Measurements from ENCODE around the gene KLRF2. TPM values are rescaled to one million over a fixed set of nuclear protein-coding genes. Genes with fewer than 3 reads are reported as not detected.
A peak's percentile ranks its signal among the peaks of the same experiment; 100 is the strongest.

KLRF2 gene
- total RNA-seq, 1 donor from 2014 or later: not detected

DNA sequence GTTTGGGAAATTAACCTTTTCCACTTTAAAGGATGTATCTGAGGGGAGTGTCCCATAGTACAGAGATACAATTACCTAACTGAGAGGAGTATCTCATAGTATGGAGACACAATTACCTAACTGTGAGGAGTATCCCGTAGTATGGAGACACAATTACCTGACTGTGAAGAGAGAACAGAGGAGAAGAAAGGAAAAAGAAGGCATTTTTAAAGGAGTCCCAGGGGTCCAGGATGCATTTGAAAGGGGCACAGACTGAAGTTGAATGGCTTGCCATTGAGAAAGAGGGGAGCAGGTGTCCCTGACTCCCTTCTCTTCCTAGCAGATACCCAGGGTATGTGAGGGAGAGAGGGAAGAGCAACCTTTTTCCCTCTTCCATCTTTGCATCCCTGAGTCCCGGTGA lies 17.9 kb downstream of the KLRF2 start:
- Mint-ChIP-seq H3K27ac (no peak overlapping the region), H3K9me3 (peaks cover 29% of the 10 kb centered on the region), H3K36me3 (ENCODE audit: low read depth) (peaks cover 6% of the 10 kb centered on the region), H3K4me3 (ENCODE audit: low read depth) (no peak overlapping the region), H3K27me3 (ENCODE audit: low read depth) (peaks cover 14% of the 10 kb centered on the region), H3K4me1 (ENCODE audit: low read depth) (no peaks in the 10 kb centered on the region)
- no peak for DNase-seq (ENCODE audit: low spot score)
- intact Hi-C loops (cut with micrococcal nuclease): no loop called here

- H3K9me3 Mint-ChIP-seq: peaks cover 41% of the 10 kb centered on the region
- H3K36me3 Mint-ChIP-seq (ENCODE audit: low read depth): peaks cover 6% of the 10 kb centered on the region
- H3K27me3 Mint-ChIP-seq (ENCODE audit: low read depth): peaks cover 7% of the 10 kb centered on the region
- H3K4me1 Mint-ChIP-seq (ENCODE audit: low read depth): peaks cover under 1% of the 10 kb centered on the region
- intact Hi-C loops (cut with micrococcal nuclease): no loop called here
- DNase-seq (ENCODE audit: low spot score): no peak
- H3K4me3 Mint-ChIP-seq (ENCODE audit: low read depth): no peak overlapping the region
- no peak overlapping the region for H3K27ac Mint-ChIP-seq
Measured at GRCh38 chr12:9900930-9901329, 19.6 kb downstream of the KLRF2 start.

GRCh38 chr12:9902539-9903228 lies 21.4 kb downstream of the KLRF2 start:
- Mint-ChIP-seq H3K27ac (no peak overlapping the region), H3K27me3 (ENCODE audit: low read depth) (peaks cover 5% of the 10 kb centered on the region), H3K36me3 (ENCODE audit: low read depth) (peaks cover 11% of the 10 kb centered on the region), H3K4me3 (ENCODE audit: low read depth) (no peak overlapping the region), H3K4me1 (ENCODE audit: low read depth) (peaks cover 14% of the 10 kb centered on the region), H3K9me3 (peaks cover 51% of the 10 kb centered on the region)
- no peak for DNase-seq (ENCODE audit: low spot score)
- intact Hi-C loops (cut with micrococcal nuclease): no loop called here

DNA sequence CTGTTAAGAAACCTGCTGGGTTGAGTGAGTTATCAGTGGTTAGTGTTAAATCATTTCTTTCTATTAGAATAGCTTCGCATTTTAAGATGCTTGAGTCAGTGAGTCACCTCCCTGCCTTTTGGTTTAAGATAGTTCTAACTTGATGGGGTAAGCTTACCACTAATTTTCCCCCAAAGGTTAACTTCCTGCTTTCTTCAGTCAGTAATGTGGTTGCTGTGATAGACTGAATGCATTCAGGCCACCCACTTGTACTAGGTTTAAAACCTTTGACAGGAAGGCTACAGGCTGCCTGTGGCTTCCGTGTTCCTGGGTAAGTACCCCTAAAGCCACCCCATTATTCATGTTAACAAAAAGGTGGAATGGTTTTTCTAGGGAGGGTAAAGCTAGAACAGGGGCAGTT lies 25.6 kb downstream of the KLRF2 start:
- intact Hi-C loops (cut with micrococcal nuclease): no loop called here
- Mint-ChIP-seq H3K27me3 (ENCODE audit: low read depth) (no peaks in the 10 kb centered on the region), H3K4me3 (ENCODE audit: low read depth) (peak overlapping the region; percentile 7), H3K27ac (peak overlapping the region; percentile 48), H3K4me1 (ENCODE audit: low read depth) (peaks cover 14% of the 10 kb centered on the region), H3K36me3 (ENCODE audit: low read depth) (peaks cover 29% of the 10 kb centered on the region), H3K9me3 (peaks cover 81% of the 10 kb centered on the region)
- no peak for DNase-seq (ENCODE audit: low spot score)

GRCh38 chr12:9907769-9908168 lies 26.5 kb downstream of the KLRF2 start:
- Mint-ChIP-seq H3K4me1 (ENCODE audit: low read depth) (peaks cover 17% of the 10 kb centered on the region), H3K27ac (no peak overlapping the region), H3K4me3 (ENCODE audit: low read depth) (no peak overlapping the region), H3K36me3 (ENCODE audit: low read depth) (peaks cover 31% of the 10 kb centered on the region), H3K27me3 (ENCODE audit: low read depth) (no peaks in the 10 kb centered on the region), H3K9me3 (peaks cover 78% of the 10 kb centered on the region)
- intact Hi-C loops (cut with micrococcal nuclease): no loop called here
- no peak for DNase-seq (ENCODE audit: low spot score)

DNA sequence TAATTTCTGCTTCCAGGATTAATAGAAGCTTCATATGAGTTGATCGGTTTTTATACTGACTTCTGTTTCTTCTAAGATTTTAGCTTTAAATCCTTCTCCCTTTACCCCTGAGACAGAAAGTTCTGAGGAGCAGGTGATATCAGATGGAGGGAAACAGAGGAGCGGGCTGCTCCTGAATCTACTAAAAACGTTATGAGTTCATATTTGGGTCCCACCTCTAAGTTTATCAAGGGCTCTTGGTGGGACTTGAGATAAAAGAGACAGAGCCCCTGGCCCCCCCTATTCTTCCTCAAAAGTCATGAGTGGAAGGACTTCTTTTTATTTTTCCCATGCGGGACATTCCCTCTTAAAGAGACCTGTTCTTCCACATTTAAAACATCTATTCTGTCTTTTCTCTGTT lies 27.1 kb downstream of the KLRF2 start:
- intact Hi-C loops (cut with micrococcal nuclease): no loop called here
- Mint-ChIP-seq H3K27ac (no peak overlapping the region), H3K4me3 (ENCODE audit: low read depth) (no peak overlapping the region), H3K36me3 (ENCODE audit: low read depth) (peaks cover 28% of the 10 kb centered on the region), H3K9me3 (peaks cover 74% of the 10 kb centered on the region), H3K27me3 (ENCODE audit: low read depth) (no peaks in the 10 kb centered on the region), H3K4me1 (ENCODE audit: low read depth) (peaks cover 17% of the 10 kb centered on the region)
- DNase-seq (ENCODE audit: low spot score): no peak

DNA sequence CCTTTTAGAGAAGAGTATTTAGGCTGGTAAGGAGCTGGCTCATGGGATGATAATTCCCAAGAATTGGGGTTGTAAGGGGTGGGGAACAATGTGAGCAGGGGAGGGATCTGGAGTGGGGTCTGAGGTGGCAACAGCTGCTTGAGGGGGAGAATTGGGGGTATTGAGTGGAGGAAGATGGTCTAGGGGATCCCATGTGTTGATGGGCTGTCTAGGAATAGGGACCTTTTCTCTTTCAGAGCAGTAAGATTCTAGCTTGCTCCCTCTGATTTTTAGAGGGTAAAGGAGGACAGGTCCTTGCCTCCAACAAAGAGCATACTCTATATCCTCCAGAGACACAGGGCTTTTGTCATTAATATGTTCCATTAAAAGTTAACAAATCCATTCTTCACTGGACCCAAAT lies 28.4 kb downstream of the KLRF2 start:
- peaks cover 17% of the 10 kb centered on the region for H3K4me1 Mint-ChIP-seq (ENCODE audit: low read depth)
- H3K27me3 Mint-ChIP-seq (ENCODE audit: low read depth): peaks cover 3% of the 10 kb centered on the region
- H3K36me3 Mint-ChIP-seq (ENCODE audit: low read depth): peaks cover 28% of the 10 kb centered on the region
- H3K27ac Mint-ChIP-seq: no peak overlapping the region
- no peak overlapping the region for H3K4me3 Mint-ChIP-seq (ENCODE audit: low read depth)
- H3K9me3 Mint-ChIP-seq: peaks cover 62% of the 10 kb centered on the region
- DNase-seq (ENCODE audit: low spot score): no peak
- intact Hi-C loops (cut with micrococcal nuclease): no loop called here

- H3K9me3 Mint-ChIP-seq: peaks cover 54% of the 10 kb centered on the region
- H3K27ac Mint-ChIP-seq: no peak overlapping the region
- intact Hi-C loops (cut with micrococcal nuclease): no loop called here
- H3K36me3 Mint-ChIP-seq (ENCODE audit: low read depth): peaks cover 28% of the 10 kb centered on the region
- peaks cover 17% of the 10 kb centered on the region for H3K4me1 Mint-ChIP-seq (ENCODE audit: low read depth)
- peaks cover 9% of the 10 kb centered on the region for H3K27me3 Mint-ChIP-seq (ENCODE audit: low read depth)
- DNase-seq (ENCODE audit: low spot score): no peak
- H3K4me3 Mint-ChIP-seq (ENCODE audit: low read depth): no peak overlapping the region
Measured at GRCh38 chr12:9910716-9911421, 29.6 kb downstream of the KLRF2 start.

DNA sequence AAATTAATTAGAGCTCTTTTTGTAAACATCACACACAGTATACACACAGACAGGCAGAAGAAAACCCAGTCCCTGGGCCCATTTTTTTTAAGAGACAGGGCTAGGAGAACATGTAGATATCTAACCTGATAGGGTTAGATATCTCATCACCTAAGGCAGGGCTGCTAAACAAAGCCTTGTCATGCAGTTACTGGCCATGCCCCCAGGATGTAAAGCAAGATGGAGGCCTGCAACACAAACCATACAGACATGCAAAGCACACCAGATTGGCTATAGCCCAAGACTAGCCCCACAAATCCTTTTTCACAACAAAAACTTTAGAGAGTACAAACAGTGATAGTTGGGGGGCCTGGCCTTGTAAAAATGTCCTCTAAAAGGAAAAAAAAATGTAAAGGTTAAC lies 30.4 kb downstream of the KLRF2 start:
- Mint-ChIP-seq H3K27me3 (ENCODE audit: low read depth) (peaks cover 10% of the 10 kb centered on the region), H3K4me3 (ENCODE audit: low read depth) (no peak overlapping the region), H3K4me1 (ENCODE audit: low read depth) (peaks cover 10% of the 10 kb centered on the region), H3K36me3 (ENCODE audit: low read depth) (peaks cover 26% of the 10 kb centered on the region), H3K9me3 (peaks cover 52% of the 10 kb centered on the region), H3K27ac (no peak overlapping the region)
- intact Hi-C loops (cut with micrococcal nuclease): no loop called here
- DNase-seq (ENCODE audit: low spot score): no peak

- peaks cover 20% of the 10 kb centered on the region for H3K27me3 Mint-ChIP-seq (ENCODE audit: low read depth)
- H3K4me3 Mint-ChIP-seq (ENCODE audit: low read depth): no peak overlapping the region
- intact Hi-C loops (cut with micrococcal nuclease): no loop called here
- no peak overlapping the region for H3K27ac Mint-ChIP-seq
- peaks cover 13% of the 10 kb centered on the region for H3K4me1 Mint-ChIP-seq (ENCODE audit: low read depth)
- H3K9me3 Mint-ChIP-seq: no peaks in the 10 kb centered on the region
- no peak for DNase-seq (ENCODE audit: low spot score)
- H3K36me3 Mint-ChIP-seq (ENCODE audit: low read depth): no peaks in the 10 kb centered on the region
Measured at GRCh38 chr12:9919443-9919842, 38.2 kb downstream of the KLRF2 start.

GRCh38 chr12:9920451-9920850 lies 39.2 kb downstream of the KLRF2 start:
- intact Hi-C loops (cut with micrococcal nuclease): no loop called here
- Mint-ChIP-seq H3K4me1 (ENCODE audit: low read depth) (peaks cover 13% of the 10 kb centered on the region), H3K36me3 (ENCODE audit: low read depth) (no peaks in the 10 kb centered on the region)

DNA sequence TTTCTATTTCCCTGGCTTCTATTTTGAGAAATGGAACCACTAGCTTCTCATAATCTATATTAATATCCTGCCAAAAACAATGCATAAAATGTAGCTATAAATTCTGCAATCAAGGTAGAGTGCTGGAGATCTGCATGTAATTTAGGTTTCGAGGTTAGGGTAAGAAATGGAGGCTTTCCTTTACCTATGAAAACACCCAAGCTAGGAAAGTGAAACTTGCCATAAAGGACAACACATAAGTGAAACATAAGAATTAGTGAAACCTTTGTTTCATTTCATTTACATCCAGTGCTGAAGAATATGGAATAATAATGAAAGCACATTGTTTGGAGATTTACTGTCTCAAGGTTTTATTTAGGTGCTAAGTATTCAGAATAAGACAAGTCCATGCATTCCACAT lies 41.1 kb downstream of the KLRF2 start:
- H3K36me3 Mint-ChIP-seq (ENCODE audit: low read depth): no peaks in the 10 kb centered on the region
- H3K4me1 Mint-ChIP-seq (ENCODE audit: low read depth): peaks cover 17% of the 10 kb centered on the region
- H3K9me3 Mint-ChIP-seq: no peaks in the 10 kb centered on the region
- H3K27ac Mint-ChIP-seq: no peak overlapping the region
- intact Hi-C loops (cut with micrococcal nuclease): no loop called here
- DNase-seq (ENCODE audit: low spot score): no peak
- peaks cover 14% of the 10 kb centered on the region for H3K27me3 Mint-ChIP-seq (ENCODE audit: low read depth)
- H3K4me3 Mint-ChIP-seq (ENCODE audit: low read depth): no peak overlapping the region

More at GRCh38 chr12:9920451-9920850, 39.2 kb downstream of the KLRF2 start:
- H3K27ac Mint-ChIP-seq: no peak overlapping the region
- H3K27me3 Mint-ChIP-seq (ENCODE audit: low read depth): peaks cover 13% of the 10 kb centered on the region
- no peaks in the 10 kb centered on the region for H3K9me3 Mint-ChIP-seq
- no peak overlapping the region for H3K4me3 Mint-ChIP-seq (ENCODE audit: low read depth)
- DNase-seq (ENCODE audit: low spot score): no peak

GRCh38 chr12:9925705-9926393 lies 44.6 kb downstream of the KLRF2 start:
- H3K9me3 Mint-ChIP-seq: no peaks in the 10 kb centered on the region
- no peaks in the 10 kb centered on the region for H3K36me3 Mint-ChIP-seq (ENCODE audit: low read depth)
- peaks cover 22% of the 10 kb centered on the region for H3K4me1 Mint-ChIP-seq (ENCODE audit: low read depth)
- intact Hi-C loops (cut with micrococcal nuclease): loop anchor here (1.0 to 5.0 kb wide), 3 partner anchors 59 to 176 kb away; partner anchors contain the start of gene CLEC2B
- peak overlapping the region; percentile 34 for H3K4me3 Mint-ChIP-seq (ENCODE audit: low read depth)
- H3K27ac Mint-ChIP-seq: no peak overlapping the region
- peaks cover 28% of the 10 kb centered on the region for H3K27me3 Mint-ChIP-seq (ENCODE audit: low read depth)
- no peak for DNase-seq (ENCODE audit: low spot score)

All from activated T-helper 2 cell treated with anti-CD3 and anti-CD28 coated beads, Interferon-gamma antibody, Interleukin-2, Interleukin-4, amounts not matched to agents 10 μg/mL and 5 μg/mL and 100 μg/mL, durations not matched to agents 14 hours and 24 hours and 36 hours (primary cell).